ENCODE results near the gene PGLYRP4. TPM values are rescaled to one million over a fixed set of nuclear protein-coding genes. Genes with fewer than 3 reads are reported as not detected.

Gene PGLYRP4
- total RNA-seq, 2 experiments from 2014 or later = not detected

Other genes starting within 250 kb of the PGLYRP4 start
- not detected for gene SPRR2F, start 235.3 kb downstream of the PGLYRP4 start, total RNA-seq
- gene SPRR2G, start 198.0 kb downstream of the PGLYRP4 start, total RNA-seq = not detected
- not detected for gene LELP1, start 145.4 kb downstream of the PGLYRP4 start, total RNA-seq
- gene PRR9, start 131.3 kb downstream of the PGLYRP4 start, total RNA-seq = not detected
- under 1 TPM in 1 of 2 experiments, not detected in 1; 0.19 TPM for gene LORICRIN, start 89.2 kb downstream of the PGLYRP4 start, total RNA-seq
- not detected for gene PGLYRP3, start 35.9 kb downstream of the PGLYRP4 start, total RNA-seq
- not detected for gene S100A9, start 9.0 kb upstream of the PGLYRP4 start, total RNA-seq
- gene S100A12, start 26.8 kb upstream of the PGLYRP4 start, total RNA-seq = not detected
- gene S100A8, start 42.2 kb upstream of the PGLYRP4 start, total RNA-seq = not detected
- gene S100A7A, start 67.7 kb upstream of the PGLYRP4 start, total RNA-seq = not detected
- gene S100A7, start 111.8 kb upstream of the PGLYRP4 start, total RNA-seq = not detected
- 100 to 1,000 TPM; 503 to 513 TPM for gene S100A6, start 187.2 kb upstream of the PGLYRP4 start, total RNA-seq
- gene S100A5, start 192.1 kb upstream of the PGLYRP4 start, total RNA-seq = 1 to 10 TPM; 3.3 to 4.0 TPM
- gene S100A4, start 197.0 kb upstream of the PGLYRP4 start, total RNA-seq = 100 to 1,000 TPM; 352 to 382 TPM
- gene S100A3, start 200.4 kb upstream of the PGLYRP4 start, total RNA-seq = not detected
- gene S100A2, start 217.0 kb upstream of the PGLYRP4 start, total RNA-seq = 1 to 10 TPM; 3.5 to 5.3 TPM